GM23248 (cell line): ENCODE measurements around the gene ABCA1. TPM values are rescaled to one million over a fixed set of nuclear protein-coding genes. Genes with fewer than 3 reads are reported as not detected.
A peak's percentile ranks its signal among the peaks of the same experiment; 100 is the strongest.

Experiments used
- DNase-seq: peaks from one replicate; pipeline ENCODE4 v3.0.0-alpha.2; 2015
- H2AFZ ChIP-seq: fragments of 200-600 bp; sonication (generic); 2 replicates; pipeline ENCODE4 v1.6.1; 2016; ENCODE audit warnings: antibody characterized with exemption
- H3F3A ChIP-seq: fragments of 200-600 bp; sonication (generic); 2 replicates; pipeline ENCODE4 v1.6.1; 2016; ENCODE audit warnings: mild to moderate bottlenecking, antibody characterized with exemption, mixed run types; ENCODE audit not compliant: insufficient read depth
- H3K27ac ChIP-seq: fragments of 200-600 bp; sonication (generic); 2 replicates; pipeline ENCODE4 v1.5.1; 2016; ENCODE audit warnings: mild to moderate bottlenecking
- H3K27me3 ChIP-seq: fragments of 200-600 bp; sonication (generic); replicated peaks from 2 replicates; pipeline ENCODE4 v1.6.1; 2016; ENCODE audit warnings: mild to moderate bottlenecking; ENCODE audit not compliant: insufficient read depth
- H3K36me3 ChIP-seq: fragments of 200-600 bp; sonication (generic); 2 replicates; pipeline ENCODE4 v1.6.1; 2016; ENCODE audit warnings: low read depth, mild to moderate bottlenecking
- H3K4me1 ChIP-seq: fragments of 200-600 bp; sonication (generic); 2 replicates; pipeline ENCODE4 v1.6.1; 2016; ENCODE audit warnings: mild to moderate bottlenecking; ENCODE audit not compliant: insufficient read depth
- H3K4me2 ChIP-seq: fragments of 200-600 bp; sonication (generic); one replicate; pipeline ENCODE4 v1.6.1; 2016; ENCODE audit warnings: mild to moderate bottlenecking; ENCODE audit not compliant: unreplicated experiment
- H3K4me3 ChIP-seq: fragments of 200-600 bp; sonication (generic); 2 replicates; pipeline ENCODE4 v1.5.1; 2016; ENCODE audit warnings: mild to moderate bottlenecking
- H3K79me2 ChIP-seq: fragments of 200-600 bp; sonication (generic); 2 replicates; pipeline ENCODE4 v1.6.1; 2016; ENCODE audit warnings: mild to moderate bottlenecking; ENCODE audit not compliant: insufficient read depth
- H3K9ac ChIP-seq: fragments of 200-600 bp; sonication (generic); 2 replicates; pipeline ENCODE4 v1.6.1; 2016; ENCODE audit warnings: mild to moderate bottlenecking
- H3K9me2 ChIP-seq: fragments of 200-600 bp; sonication (generic); 2 replicates; pipeline ENCODE4 v1.6.1; 2016; ENCODE audit warnings: mixed run types, mild to moderate bottlenecking, moderate library complexity; ENCODE audit not compliant: insufficient read depth
- H3K9me3 ChIP-seq: fragments of 200-600 bp; sonication (generic); one replicate; pipeline ENCODE4 v1.6.1; 2017; ENCODE audit warnings: low read depth
- H4K20me1 ChIP-seq: fragments of 200-600 bp; sonication (generic); 2 replicates; pipeline ENCODE4 v1.6.0; 2016; ENCODE audit not compliant: insufficient read depth
- EZH2 ChIP-seq: fragments of 200-600 bp; sonication (generic); IDR thresholded peaks from 2 replicates; pipeline ENCODE4 v1.6.1; 2018; ENCODE audit warnings: antibody characterized with exemption, mild to moderate bottlenecking; ENCODE audit not compliant: insufficient read depth, poor library complexity, severe bottlenecking
- EZH2phosphoT487 ChIP-seq: fragments of 200-600 bp; sonication (generic); IDR thresholded peaks from 2 replicates; pipeline ENCODE4 v1.6.1; 2018; ENCODE audit warnings: antibody characterized with exemption, moderate library complexity, mild to moderate bottlenecking, low read depth; ENCODE audit not compliant: insufficient read depth
- WGBS, 2 experiments: methylation state at CpG; one replicate each; pipeline ENCODE4 v1.1.6; 2015 to 2017; ENCODE audit warnings: low lambda C conversion rate in 2 of 2, low coverage in 1 of 2; ENCODE audit errors: missing lambda C conversion rate in 2 of 2; 5-methylcytosine and 5-hydroxymethylcytosine counted together
- in situ Hi-C: fragments of 300-500 bp; cut with MboI; formaldehyde crosslinking; loops from 2 replicates; pipeline ENCODE4 v1.15.0; 2020
- polyA plus RNA-seq: library from polyadenylated mRNA; unstranded; fragments of >200 nt; fragmentation: Nextera tagmentation; extraction: Ambion mirVana; gene quantifications from 2 replicates; pipeline ENCODE4 v1.2.1, GENCODE V29; 2016
- total RNA-seq: library from RNA; depleted of rRNA; stranded (reverse); fragments of >200 nt; shearing (Covaris generic); gene quantifications from 2 replicates; pipeline ENCODE4 v1.2.3, GENCODE V29; 2014

ABCA1 gene
- total and polyA plus RNA-seq, 2 experiments from 2014 or later: 6.8 to 15.9 TPM

- Histone ChIP-seq H3K79me2 (peaks cover 26% of the 10 kb centered on the region), H3K27me3 (no peaks in the 10 kb centered on the region), H3K4me2 (no peak overlapping the region), H2AFZ (no peak overlapping the region), H3F3A (no peaks in the 10 kb centered on the region), H3K9me2 (no peaks in the 10 kb centered on the region), H3K36me3 (peaks cover 29% of the 10 kb centered on the region), H3K9ac (no peak overlapping the region), H3K27ac (no peak overlapping the region), H3K9me3 (no peaks in the 10 kb centered on the region), H3K4me3 (no peak overlapping the region), H3K4me1 (peaks cover 9% of the 10 kb centered on the region; the same call in 1 of the 2 replicates), H4K20me1 (no peaks in the 10 kb centered on the region)
- in situ Hi-C loops: no loop called here
- WGBS, 2 experiments: 94 to 96% methylated on average over 3 of the region's 3 CpGs
- TF ChIP-seq EZH2phosphoT487: no peak
- TF ChIP-seq EZH2: no peak
- DNase-seq: no peak
These were observed 177.7 kb downstream of the ABCA1 start for GRCh38 chr9:104750185-104750767.

GRCh38 chr9:104748359-104749031 is 179.5 kb downstream of the ABCA1 start:
- WGBS, 2 experiments: 6% methylated on average over 19 of the region's 19 CpGs
- in situ Hi-C loops: no loop called here

GRCh38 chr9:104747565-104748358 is 180.2 kb downstream of the ABCA1 start, which contains the start of gene NIPSNAP3A:
TSS of gene NIPSNAP3A (plus strand) at chr9:104747683. CDS start at chr9:104747793, 110 bp downstream.
- no peaks in the 10 kb centered on the region for H3K9me3 ChIP-seq
- DNase-seq: peak; percentile 90
- H3K36me3 ChIP-seq: peaks cover 16% of the 10 kb centered on the region
- peak within 1 kb of the TSS; percentile 95 for H3K9ac ChIP-seq
- peak within 1 kb of the TSS; percentile 91 for H3K4me3 ChIP-seq
- in situ Hi-C loops: no loop called here
- peak within 1 kb of the TSS; percentile 98 for H2AFZ ChIP-seq
- 0% methylated on average over 41 to 57 of the region's 71 CpGs for WGBS, 2 experiments
- no peaks in the 10 kb centered on the region for H3F3A ChIP-seq
- TF ChIP-seq EZH2: no peak
- TF ChIP-seq EZH2phosphoT487: no peak
- H3K4me2 ChIP-seq: peak within 1 kb of the TSS; percentile 87
- H3K27me3 ChIP-seq: no peaks in the 10 kb centered on the region
- no peaks in the 10 kb centered on the region for H3K9me2 ChIP-seq
- H3K4me1 ChIP-seq: peaks cover 9% of the 10 kb centered on the region; the same call in 1 of the 2 replicates
- H3K79me2 ChIP-seq: peaks cover 26% of the 10 kb centered on the region
- H4K20me1 ChIP-seq: no peaks in the 10 kb centered on the region
- peak within 1 kb of the TSS; percentile 85 for H3K27ac ChIP-seq

More at GRCh38 chr9:104748359-104749031, 179.5 kb downstream of the ABCA1 start:
- Histone ChIP-seq H3K4me3 (peak overlapping the region; percentile 91), H3K36me3 (peaks cover 20% of the 10 kb centered on the region), H3K9me3 (no peaks in the 10 kb centered on the region), H3K27ac (peak overlapping the region; percentile 85), H3K9me2 (no peaks in the 10 kb centered on the region), H3F3A (no peaks in the 10 kb centered on the region), H3K4me1 (peaks cover 9% of the 10 kb centered on the region; the same call in 1 of the 2 replicates), H2AFZ (peak overlapping the region; percentile 98), H3K9ac (peak overlapping the region; percentile 95), H4K20me1 (no peaks in the 10 kb centered on the region), H3K79me2 (peaks cover 26% of the 10 kb centered on the region), H3K4me2 (peak overlapping the region; percentile 87), H3K27me3 (no peaks in the 10 kb centered on the region)
- DNase-seq: peak; percentile 60
- TF ChIP-seq EZH2 (no peak), EZH2phosphoT487 (no peak)

GRCh38 chr9:104747245-104747564 is 180.8 kb downstream of the ABCA1 start:
- H3F3A ChIP-seq: no peaks in the 10 kb centered on the region
- no peak for DNase-seq
- H3K4me1 ChIP-seq: peaks cover 9% of the 10 kb centered on the region; the same call in 1 of the 2 replicates
- no peaks in the 10 kb centered on the region for H4K20me1 ChIP-seq
- H3K27ac ChIP-seq: peak overlapping the region; percentile 85
- peak overlapping the region; percentile 91 for H3K4me3 ChIP-seq
- in situ Hi-C loops: no loop called here
- no peaks in the 10 kb centered on the region for H3K27me3 ChIP-seq
- no peaks in the 10 kb centered on the region for H3K9me3 ChIP-seq
- TF ChIP-seq EZH2phosphoT487 (no peak), EZH2 (no peak)
- peaks cover 10% of the 10 kb centered on the region for H3K36me3 ChIP-seq
- no peaks in the 10 kb centered on the region for H3K9me2 ChIP-seq
- H2AFZ ChIP-seq: peak overlapping the region; percentile 98
- peaks cover 26% of the 10 kb centered on the region for H3K79me2 ChIP-seq
- peak overlapping the region; percentile 87 for H3K4me2 ChIP-seq
- H3K9ac ChIP-seq: peak overlapping the region; percentile 95
- WGBS, 2 experiments: 0 to 1% methylated on average over 9 of the region's 9 CpGs
